Ecto neural progenitor cell (in vitro differentiated cells): Measurements from ENCODE around the gene ADAMTS12.

ENCODE experiments used
- DNase-seq: peaks from one replicate; pipeline ENCODE4 v3.0.0-alpha.2; 2018; ENCODE audit warnings: low spot score

The ADAMTS12 gene

DNA sequence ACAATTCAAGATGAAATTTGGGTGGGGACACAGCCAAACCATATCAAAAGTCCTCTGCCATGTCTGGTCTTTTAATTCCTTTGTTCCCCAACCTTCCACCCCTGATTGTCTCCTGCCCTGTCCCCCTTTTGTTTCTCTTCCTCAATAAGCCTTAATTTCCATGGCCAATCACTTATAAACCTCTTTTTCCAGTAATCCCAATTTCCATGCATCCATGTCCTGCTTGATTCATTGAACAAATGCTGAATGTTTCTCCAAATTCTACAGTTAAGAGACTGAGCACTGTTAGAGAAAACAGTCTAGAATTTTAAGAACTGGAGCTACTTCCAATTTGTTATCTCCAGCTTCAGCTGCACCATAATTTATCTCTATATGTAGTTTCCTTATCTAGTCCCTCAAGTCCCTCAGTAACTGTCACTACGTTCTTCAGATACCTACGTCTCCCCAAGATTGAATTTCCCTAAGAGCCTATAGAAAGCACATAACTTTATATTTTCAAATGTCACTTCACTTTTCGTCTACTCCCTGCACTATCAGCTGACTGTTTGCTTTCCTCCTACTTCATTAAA is 416.8 kb downstream of the ADAMTS12 start:
- no peak for DNase-seq

GRCh38 chr5:33474004-33474403 is 417.8 kb downstream of the ADAMTS12 start:
- no peak for DNase-seq
